GM21717 (cell line): ENCODE results near the gene GGT6.

Experiments
- ATAC-seq: cut with Tn5 transposase; IDR thresholded peaks from one replicate; pipeline ENCODE4 v1.9.1; 2021; ENCODE audit warnings: mild to moderate bottlenecking, moderate library complexity; ENCODE audit not compliant: unreplicated experiment

GGT6 gene

GRCh38 chr17:4527566-4528125 is 32.7 kb downstream of the GGT6 start:
- ATAC-seq, result no peak

- no peak for ATAC-seq
Measured at GRCh38 chr17:4527134-4527533, 33.2 kb downstream of the GGT6 start.

- ATAC-seq, result no peak
Measured at GRCh38 chr17:4525691-4526397, 34.5 kb downstream of the GGT6 start.

GRCh38 chr17:4523946-4524345 is 36.4 kb downstream of the GGT6 start:
- no peak for ATAC-seq

- ATAC-seq, result no peak
Measured at GRCh38 chr17:4522661-4523060, 37.7 kb downstream of the GGT6 start.

- no peak for ATAC-seq
Measured at GRCh38 chr17:4520894-4521600, 39.3 kb downstream of the GGT6 start.

- ATAC-seq, result no peak
Measured at GRCh38 chr17:4520060-4520893, 40.1 kb downstream of the GGT6 start.

- no peak for ATAC-seq
Measured at GRCh38 chr17:4519361-4519788, 41.0 kb downstream of the GGT6 start.

GRCh38 chr17:4518901-4519300 is 41.5 kb downstream of the GGT6 start:
- ATAC-seq, result no peak

- no peak for ATAC-seq
Measured at GRCh38 chr17:4516735-4517134, 43.6 kb downstream of the GGT6 start.

- ATAC-seq, result no peak
Measured at GRCh38 chr17:4515501-4515900, 44.9 kb downstream of the GGT6 start.

GRCh38 chr17:4514779-4515178 is 45.6 kb downstream of the GGT6 start:
- no peak for ATAC-seq

- ATAC-seq, result no peak
Measured at GRCh38 chr17:4514206-4514605, 46.2 kb downstream of the GGT6 start.

- no peak for ATAC-seq
Measured at GRCh38 chr17:4513113-4514032, 47.0 kb downstream of the GGT6 start.

- no peak for ATAC-seq
Measured at GRCh38 chr17:4512156-4513112, 47.9 kb downstream of the GGT6 start.

- no peak for ATAC-seq
Measured at GRCh38 chr17:4511199-4511932, 49.0 kb downstream of the GGT6 start.

GRCh38 chr17:4510618-4510941 is 49.8 kb downstream of the GGT6 start:
- ATAC-seq, result no peak

GRCh38 chr17:4509923-4510617 is 50.3 kb downstream of the GGT6 start:
- no peak for ATAC-seq
